HG02610 (cell line): ENCODE measurements around the gene TRRAP.

ENCODE experiments used
- ATAC-seq: cut with Tn5 transposase; IDR thresholded peaks from one replicate; pipeline ENCODE4 v1.9.1; 2021; ENCODE audit warnings: mild to moderate bottlenecking, moderate library complexity; ENCODE audit not compliant: unreplicated experiment

TRRAP gene

DNA sequence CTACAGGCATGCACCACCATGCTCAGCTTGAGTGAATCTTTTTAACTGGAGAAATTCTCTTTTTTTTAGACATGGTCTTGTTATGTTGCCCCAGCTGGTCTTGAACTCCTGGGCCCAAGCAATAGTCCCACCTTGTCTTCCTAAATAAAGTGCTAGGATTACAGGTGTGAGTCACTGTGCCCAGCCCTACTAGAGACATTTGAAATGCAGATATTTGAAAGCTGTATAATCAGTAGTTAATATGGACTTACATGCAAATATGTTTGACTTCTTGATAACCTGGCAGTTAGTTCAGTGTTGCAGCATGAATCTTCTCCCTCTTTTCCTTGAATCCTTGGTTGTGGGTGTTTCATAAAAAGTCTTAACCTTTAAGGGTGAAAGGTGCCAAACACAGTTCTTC lies 8.7 kb downstream of the TRRAP start:
- ATAC-seq: no peak

GRCh38 chr7:98892609-98893008 lies 14.3 kb downstream of the TRRAP start:
- no peak for ATAC-seq

DNA sequence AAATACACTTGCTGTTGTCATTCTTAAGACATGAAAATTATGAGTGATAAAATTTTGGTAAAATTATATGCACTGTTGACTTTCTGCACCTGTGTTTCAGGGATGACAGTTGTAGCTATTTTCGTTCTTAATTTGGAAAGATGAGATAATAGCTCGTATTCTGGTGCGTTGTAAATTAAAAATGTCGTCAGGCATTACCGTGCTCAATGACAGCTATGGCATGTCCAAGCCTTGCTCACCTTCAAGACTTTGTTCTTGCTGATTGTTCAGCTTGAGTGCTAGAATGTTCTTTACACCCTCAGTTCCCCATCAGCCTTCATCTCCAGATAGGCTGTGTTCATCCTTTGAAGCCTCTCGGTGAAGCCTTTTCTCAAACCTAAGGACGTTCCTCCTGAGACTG lies 21.5 kb downstream of the TRRAP start:
- ATAC-seq: no peak

- no peak for ATAC-seq
Measured at GRCh38 chr7:98900815-98901214, 22.5 kb downstream of the TRRAP start.

DNA sequence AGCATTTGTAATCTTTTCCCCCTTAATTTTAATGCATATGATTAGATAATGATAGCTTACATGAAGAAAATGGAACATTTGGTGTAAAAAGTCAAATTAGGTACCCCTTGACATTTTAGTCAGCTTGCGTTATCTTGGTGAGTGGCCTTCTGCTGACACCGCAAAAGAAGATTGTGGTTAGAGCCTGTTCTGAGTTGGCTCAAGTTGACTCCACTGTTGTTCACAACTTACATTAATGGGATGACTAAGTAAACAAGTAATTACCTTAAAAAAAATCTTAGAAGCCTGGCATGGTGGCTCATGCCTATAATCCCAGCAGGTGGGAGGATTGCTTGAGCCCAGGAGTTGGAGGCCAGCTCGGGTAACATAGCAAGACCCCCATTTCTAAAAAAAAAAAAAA lies 24.2 kb downstream of the TRRAP start:
- no peak for ATAC-seq

DNA sequence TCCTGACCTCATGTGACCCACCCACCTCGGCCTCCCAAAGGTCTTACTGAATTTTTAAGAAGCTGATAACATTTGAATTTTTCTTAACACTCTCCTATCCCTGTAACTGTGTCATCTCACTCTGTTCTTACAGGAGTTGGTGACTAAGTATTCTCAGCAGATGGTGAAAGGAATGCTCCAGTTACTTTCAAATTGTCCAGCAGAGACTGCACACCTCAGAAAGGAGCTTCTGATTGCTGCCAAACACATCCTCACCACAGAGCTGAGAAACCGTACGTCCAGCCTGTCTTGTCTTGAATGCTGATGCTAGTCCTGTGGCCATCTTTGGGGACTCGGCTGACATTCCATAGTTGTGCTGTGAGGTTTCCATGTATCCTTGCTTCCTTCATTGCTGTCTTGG lies 24.9 kb downstream of the TRRAP start:
- ATAC-seq: no peak

DNA sequence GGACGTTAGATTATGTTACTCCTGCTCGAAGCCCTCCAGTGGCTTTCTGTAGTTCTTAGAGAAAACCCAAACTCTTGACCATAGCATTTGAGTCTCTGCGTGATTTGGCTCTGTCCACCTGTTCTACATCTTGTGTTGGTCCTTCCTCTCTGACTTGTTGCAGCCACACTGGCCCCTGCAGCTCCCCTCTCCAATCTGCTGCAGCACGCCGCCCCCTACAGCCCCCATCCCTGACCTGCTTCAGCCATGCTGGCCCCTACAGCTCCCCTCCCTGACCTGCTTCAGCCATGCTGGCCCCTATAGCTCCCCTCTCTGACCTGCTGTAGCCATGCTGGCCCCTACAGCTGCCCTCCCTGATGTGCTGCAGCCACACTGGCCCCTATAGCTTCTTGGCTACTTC lies 29.2 kb downstream of the TRRAP start:
- ATAC-seq: no peak

GRCh38 chr7:98908585-98908984 lies 30.3 kb downstream of the TRRAP start:
- no peak for ATAC-seq

DNA sequence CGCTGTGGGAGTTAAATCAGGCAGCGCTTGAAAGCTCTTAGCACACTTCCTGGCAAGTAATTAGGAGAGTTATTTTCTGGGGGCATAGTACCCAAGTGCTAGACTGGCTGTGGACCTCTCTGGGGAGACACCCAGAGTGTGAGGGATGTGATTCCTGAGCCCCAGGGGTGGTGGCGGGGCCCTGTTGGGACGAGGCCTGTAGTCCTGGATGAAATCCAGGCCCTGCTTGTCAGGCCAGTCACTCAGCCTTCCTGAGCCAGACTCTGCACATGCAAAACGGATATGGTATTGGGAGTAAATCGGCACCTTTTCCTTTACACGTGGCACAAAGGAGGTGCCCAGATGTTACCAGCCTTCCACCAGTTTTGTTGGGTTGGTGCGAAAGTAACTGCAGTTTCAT lies 31.2 kb downstream of the TRRAP start:
- no peak for ATAC-seq

- ATAC-seq: no peak
Measured at GRCh38 chr7:98910427-98910826, 32.1 kb downstream of the TRRAP start.

GRCh38 chr7:98911916-98912315 lies 33.6 kb downstream of the TRRAP start:
- ATAC-seq: no peak

DNA sequence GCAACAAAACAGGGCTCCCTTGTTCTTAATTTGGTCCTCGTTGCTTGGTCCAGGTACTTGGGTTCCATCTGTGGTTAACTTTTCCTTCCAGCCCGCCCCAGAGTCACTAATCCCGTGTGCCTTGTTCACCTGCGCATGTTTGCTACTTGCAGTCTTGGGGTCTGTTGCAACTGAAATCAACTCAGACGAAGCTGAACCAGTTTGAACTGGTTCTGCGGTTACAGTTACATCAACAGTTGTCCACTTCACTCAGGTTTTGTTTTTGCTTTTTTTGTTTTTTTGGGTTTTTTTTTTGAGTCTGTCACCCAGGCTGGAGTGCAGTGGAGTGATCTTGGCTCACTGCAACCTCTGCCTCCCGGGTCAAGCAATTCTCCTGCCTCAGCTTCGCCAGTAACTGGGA lies 34.7 kb downstream of the TRRAP start:
- no peak for ATAC-seq

DNA sequence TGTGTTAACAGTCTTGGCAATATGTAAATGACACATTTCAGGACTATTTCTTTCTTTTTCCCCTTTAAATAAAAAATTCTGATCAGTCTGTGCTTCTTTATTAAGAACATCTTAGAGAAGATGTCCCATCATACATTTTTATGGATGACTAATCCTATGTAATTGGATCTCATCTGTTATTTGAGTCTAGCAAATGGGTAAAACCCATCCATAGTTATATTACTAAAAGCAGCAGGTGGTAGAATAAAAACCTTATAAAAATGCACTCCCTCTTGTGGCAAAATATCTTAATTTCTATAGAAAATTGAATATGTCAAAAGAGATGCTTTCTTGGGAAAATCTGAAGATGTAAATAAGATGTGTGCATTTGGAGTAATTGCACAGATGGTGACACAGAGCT lies 35.3 kb downstream of the TRRAP start:
- ATAC-seq: no peak

GRCh38 chr7:98917331-98917730 lies 39.0 kb downstream of the TRRAP start:
- no peak for ATAC-seq

DNA sequence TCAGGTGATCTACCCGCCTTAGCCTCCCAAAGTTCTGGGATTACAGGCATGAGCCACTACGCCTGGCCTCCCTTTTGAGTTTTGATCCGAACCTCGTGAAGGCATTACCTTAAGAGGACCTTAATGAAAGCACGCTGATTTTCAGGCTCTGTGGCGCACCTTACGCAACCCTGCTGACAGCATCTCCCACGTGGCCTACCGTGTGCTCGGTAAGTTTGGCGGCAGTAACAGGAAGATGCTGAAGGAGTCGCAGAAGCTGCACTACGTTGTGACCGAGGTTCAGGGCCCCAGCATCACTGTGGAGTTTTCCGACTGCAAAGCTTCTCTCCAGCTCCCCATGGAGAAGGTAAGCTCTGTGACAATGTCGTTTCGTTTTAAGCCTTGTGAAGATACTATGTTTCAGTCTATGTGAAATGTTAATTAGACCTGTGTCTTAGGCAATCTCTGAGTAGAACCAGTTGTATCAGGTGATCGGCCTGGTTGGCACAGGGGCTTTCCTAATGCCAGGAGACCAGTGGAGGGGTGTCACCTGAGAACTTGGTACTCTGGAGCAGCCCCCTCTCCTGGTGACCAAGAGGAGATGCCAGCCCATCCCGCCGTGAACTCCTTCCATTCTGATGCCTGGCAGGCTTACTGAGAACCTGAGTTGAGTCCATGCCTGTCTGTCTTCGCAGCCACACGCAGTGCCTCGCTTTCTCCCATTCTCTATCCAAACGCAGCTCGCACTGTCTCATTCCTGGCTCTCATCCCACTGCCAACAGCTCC lies 43.5 kb downstream of the TRRAP start:
- ATAC-seq: no peak

DNA sequence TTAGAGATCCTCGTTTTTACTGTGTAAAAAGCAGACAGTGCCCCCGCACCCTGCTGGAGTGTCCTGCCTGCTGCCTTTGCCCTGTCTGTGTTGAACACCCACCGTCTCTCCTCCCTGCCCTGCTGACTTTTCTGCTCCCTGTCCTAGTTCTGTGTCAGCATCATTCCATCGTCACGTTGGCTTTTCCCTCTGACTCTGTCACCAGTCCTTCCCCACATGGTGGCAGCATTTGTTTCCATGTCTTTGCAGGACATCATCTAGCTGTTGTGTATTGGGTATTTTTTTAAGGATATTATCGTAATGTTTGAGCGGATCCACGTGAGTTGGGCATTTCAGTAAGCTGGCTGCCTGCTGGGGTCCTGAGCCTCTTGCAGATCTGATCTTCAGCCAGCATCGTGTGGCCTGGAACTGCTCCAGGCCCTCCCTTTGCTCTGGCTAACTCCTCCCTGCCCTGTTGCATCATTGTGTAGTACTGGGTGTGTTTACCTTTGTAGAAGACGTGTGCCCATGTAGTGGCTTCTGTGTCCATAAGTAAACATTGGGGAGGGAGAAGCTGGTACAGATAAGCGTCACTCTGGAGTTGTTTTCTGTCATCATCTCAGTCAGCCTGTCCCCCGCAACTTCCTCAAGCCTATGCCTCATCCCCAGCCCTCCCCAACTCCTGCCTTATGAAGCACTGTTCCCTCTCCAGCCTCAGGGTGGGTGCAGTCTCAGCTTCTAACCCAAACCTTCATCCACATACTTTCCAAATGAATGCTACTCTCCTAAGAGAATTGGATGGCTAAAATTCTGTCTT lies 44.3 kb downstream of the TRRAP start:
- ATAC-seq: no peak

GRCh38 chr7:98923512-98923911 lies 45.2 kb downstream of the TRRAP start:
- ATAC-seq: no peak

- no peak for ATAC-seq
Measured at GRCh38 chr7:98927125-98927524, 48.8 kb downstream of the TRRAP start.

DNA sequence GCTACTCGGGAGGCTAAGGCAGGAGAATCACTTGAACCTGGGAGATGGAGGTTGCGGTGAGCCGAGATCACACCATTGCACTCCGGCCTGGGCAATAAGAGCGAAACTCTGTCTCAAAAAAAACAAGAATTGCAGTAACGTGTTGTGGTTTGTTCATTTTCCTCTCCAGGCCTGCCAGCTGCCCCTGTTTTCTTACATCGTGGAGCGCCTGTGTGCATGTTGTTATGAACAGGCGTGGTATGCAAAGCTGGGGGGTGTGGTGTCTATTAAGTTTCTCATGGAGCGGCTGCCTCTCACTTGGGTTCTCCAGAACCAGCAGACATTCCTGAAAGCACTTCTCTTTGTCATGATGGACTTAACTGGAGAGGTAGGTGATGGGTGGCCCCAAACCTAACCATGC lies 52.1 kb downstream of the TRRAP start:
- ATAC-seq: no peak

- peak; percentile 72 for ATAC-seq
Measured at GRCh38 chr7:98930921-98931320, 52.6 kb downstream of the TRRAP start.

DNA sequence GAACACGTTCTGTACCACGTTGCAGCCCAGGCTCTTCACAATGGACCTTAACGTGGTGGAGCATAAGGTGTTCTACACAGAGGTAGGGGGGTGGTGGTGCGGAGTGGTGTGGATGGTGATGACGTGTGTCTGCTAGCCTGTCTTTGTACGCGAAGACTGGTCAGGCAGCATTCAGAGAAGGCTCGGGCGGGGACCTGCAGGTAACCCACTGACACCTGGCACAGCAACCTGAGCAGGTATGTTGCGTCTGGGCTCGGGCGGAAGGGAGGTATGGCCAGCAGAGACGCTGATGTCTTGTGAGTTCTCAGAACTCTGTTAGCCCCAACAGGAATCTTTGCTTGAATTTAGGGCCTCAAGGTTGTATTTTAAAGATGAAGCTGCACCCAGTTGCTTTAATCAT lies 55.0 kb downstream of the TRRAP start:
- no peak for ATAC-seq

DNA sequence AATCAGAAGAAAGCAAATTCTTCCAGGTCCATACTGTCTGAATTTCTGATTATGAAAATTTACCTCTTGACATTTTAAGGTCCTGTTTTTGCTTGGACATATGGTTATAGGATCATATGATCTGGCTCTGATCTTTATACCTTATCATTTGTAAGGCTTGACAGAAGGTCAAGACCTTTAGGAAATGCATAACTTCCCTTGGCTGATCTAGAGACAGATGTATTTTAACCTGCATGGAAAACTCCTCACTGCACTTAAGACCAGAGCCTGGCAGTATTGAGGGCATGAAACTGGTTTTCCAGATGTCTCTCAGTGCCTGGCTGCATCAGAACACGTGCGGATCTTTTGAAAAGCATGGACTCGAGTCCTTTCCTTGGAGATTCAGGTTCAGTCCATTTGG lies 55.9 kb downstream of the TRRAP start:
- no peak for ATAC-seq
